Measurements from ENCODE around the gene LSAMP. TPM values are rescaled to one million over a fixed set of nuclear protein-coding genes. Genes with fewer than 3 reads are reported as not detected.
A peak's percentile ranks its signal among the peaks of the same experiment; 100 is the strongest.

The LSAMP gene
- total and polyA plus RNA-seq, 2 experiments from 2014 or later, result 2.0 to 2.9 TPM

DNA sequence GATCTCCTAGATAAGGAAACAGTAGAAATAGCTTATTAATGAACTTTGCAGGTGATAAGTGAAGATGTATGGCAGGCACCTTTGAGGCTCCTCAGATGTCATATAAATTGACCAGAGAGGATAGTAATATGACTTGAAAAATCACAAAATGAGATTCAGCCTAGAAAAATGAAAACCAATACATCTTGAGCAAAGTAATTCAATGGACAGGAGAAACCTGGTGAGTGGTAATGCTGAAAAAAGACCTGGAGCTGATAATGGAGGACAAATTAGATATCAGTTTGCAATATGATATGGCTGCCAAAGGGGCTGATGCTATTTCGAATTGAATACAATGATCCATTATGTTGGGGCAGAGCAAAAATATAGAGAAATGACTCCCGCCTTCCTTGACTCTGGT, 103.9 kb downstream of the LSAMP start:
- peaks cover 31% of the 10 kb centered on the region for H3K4me1 Mint-ChIP-seq
- H3K9me3 Mint-ChIP-seq, result no peaks in the 10 kb centered on the region

More for the DNA sequence above, 103.9 kb downstream of the LSAMP start:
- Histone ChIP-seq H4K20me1 (replicated peaks; ENCODE audit: insufficient read depth) (no peaks in the 10 kb centered on the region), H3K4me2 (peak overlapping the region; percentile 65; the same call in 1 of the 2 replicates), H3K27ac (ENCODE audit: low read depth) (no peak overlapping the region), H3K9me2 (ENCODE audit: insufficient read depth) (no peaks in the 10 kb centered on the region), H3F3A (replicated peaks; ENCODE audit: low read depth) (no peaks in the 10 kb centered on the region), H3K4me3 (no peak overlapping the region; the same call in 1 of the 2 replicates), H3K27me3 (ENCODE audit: insufficient read depth) (peaks cover 4% of the 10 kb centered on the region; the same call in 1 of the 2 replicates), H3K79me2 (replicated peaks; ENCODE audit: insufficient read depth) (no peaks in the 10 kb centered on the region), H2AFZ (no peak overlapping the region), H3K36me3 (ENCODE audit: insufficient read depth) (no peaks in the 10 kb centered on the region), H3K4me1 (ENCODE audit: insufficient read depth) (peaks cover 46% of the 10 kb centered on the region)
- DNase-seq (ENCODE audit: low spot score), result no peak
- ATAC-seq, result no peak
- H3K27ac Mint-ChIP-seq, result no peak overlapping the region
- no peak overlapping the region for H3K4me3 Mint-ChIP-seq
- TF ChIP-seq, protein P1, sequence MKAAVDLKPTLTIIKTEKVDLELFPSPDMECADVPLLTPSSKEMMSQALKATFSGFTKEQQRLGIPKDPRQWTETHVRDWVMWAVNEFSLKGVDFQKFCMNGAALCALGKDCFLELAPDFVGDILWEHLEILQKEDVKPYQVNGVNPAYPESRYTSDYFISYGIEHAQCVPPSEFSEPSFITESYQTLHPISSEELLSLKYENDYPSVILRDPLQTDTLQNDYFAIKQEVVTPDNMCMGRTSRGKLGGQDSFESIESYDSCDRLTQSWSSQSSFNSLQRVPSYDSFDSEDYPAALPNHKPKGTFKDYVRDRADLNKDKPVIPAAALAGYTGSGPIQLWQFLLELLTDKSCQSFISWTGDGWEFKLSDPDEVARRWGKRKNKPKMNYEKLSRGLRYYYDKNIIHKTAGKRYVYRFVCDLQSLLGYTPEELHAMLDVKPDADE (IDR thresholded peaks at IDR 0.05), result no peak
- TF ChIP-seq, protein P2, sequence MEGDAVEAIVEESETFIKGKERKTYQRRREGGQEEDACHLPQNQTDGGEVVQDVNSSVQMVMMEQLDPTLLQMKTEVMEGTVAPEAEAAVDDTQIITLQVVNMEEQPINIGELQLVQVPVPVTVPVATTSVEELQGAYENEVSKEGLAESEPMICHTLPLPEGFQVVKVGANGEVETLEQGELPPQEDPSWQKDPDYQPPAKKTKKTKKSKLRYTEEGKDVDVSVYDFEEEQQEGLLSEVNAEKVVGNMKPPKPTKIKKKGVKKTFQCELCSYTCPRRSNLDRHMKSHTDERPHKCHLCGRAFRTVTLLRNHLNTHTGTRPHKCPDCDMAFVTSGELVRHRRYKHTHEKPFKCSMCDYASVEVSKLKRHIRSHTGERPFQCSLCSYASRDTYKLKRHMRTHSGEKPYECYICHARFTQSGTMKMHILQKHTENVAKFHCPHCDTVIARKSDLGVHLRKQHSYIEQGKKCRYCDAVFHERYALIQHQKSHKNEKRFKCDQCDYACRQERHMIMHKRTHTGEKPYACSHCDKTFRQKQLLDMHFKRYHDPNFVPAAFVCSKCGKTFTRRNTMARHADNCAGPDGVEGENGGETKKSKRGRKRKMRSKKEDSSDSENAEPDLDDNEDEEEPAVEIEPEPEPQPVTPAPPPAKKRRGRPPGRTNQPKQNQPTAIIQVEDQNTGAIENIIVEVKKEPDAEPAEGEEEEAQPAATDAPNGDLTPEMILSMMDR (conservative IDR thresholded peaks at IDR 0.05; ENCODE audit: low read depth in 2 of 2), result no peak
- TF ChIP-seq, protein P3, sequence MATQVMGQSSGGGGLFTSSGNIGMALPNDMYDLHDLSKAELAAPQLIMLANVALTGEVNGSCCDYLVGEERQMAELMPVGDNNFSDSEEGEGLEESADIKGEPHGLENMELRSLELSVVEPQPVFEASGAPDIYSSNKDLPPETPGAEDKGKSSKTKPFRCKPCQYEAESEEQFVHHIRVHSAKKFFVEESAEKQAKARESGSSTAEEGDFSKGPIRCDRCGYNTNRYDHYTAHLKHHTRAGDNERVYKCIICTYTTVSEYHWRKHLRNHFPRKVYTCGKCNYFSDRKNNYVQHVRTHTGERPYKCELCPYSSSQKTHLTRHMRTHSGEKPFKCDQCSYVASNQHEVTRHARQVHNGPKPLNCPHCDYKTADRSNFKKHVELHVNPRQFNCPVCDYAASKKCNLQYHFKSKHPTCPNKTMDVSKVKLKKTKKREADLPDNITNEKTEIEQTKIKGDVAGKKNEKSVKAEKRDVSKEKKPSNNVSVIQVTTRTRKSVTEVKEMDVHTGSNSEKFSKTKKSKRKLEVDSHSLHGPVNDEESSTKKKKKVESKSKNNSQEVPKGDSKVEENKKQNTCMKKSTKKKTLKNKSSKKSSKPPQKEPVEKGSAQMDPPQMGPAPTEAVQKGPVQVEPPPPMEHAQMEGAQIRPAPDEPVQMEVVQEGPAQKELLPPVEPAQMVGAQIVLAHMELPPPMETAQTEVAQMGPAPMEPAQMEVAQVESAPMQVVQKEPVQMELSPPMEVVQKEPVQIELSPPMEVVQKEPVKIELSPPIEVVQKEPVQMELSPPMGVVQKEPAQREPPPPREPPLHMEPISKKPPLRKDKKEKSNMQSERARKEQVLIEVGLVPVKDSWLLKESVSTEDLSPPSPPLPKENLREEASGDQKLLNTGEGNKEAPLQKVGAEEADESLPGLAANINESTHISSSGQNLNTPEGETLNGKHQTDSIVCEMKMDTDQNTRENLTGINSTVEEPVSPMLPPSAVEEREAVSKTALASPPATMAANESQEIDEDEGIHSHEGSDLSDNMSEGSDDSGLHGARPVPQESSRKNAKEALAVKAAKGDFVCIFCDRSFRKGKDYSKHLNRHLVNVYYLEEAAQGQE (IDR thresholded peaks at IDR 0.05; ENCODE audit: unreplicated experiment), result no peak
- TF ChIP-seq JUNB (IDR thresholded peaks at IDR 0.05; ENCODE audit: unreplicated experiment), result no peak
- no peak for TF ChIP-seq ZNF114 (CRISPR knock-in tag; IDR thresholded peaks at IDR 0.05)
- no peak for TF ChIP-seq EZH2phosphoT487 (IDR thresholded peaks at IDR 0.05; ENCODE audit: unreplicated experiment)
- H3K27me3 Mint-ChIP-seq (ENCODE audit: insufficient read depth, low read depth, poor library complexity), result no peaks in the 10 kb centered on the region
- H3K36me3 Mint-ChIP-seq (ENCODE audit: low read depth), result no peaks in the 10 kb centered on the region
